ENCODE data around the gene GREB1.
A peak's percentile ranks its signal among the peaks of the same experiment; 100 is the strongest.

GREB1 gene

GRCh38 chr2:11635141-11635540 is 101.3 kb downstream of the GREB1 start:
- DNase-seq (no peak), ATAC-seq (no peak)
- H3K4me3 Mint-ChIP-seq: no peak overlapping the region
- peaks cover 6% of the 10 kb centered on the region for H3K27me3 Mint-ChIP-seq
- H3K4me1 Mint-ChIP-seq: no peaks in the 10 kb centered on the region
- H3K9me3 Mint-ChIP-seq: no peaks in the 10 kb centered on the region
- no peak overlapping the region for H3K27ac Mint-ChIP-seq

GRCh38 chr2:11636593-11637295 is 102.9 kb downstream of the GREB1 start:
- no peaks in the 10 kb centered on the region for H3K9me3 Mint-ChIP-seq
- no peak overlapping the region for H3K4me3 Mint-ChIP-seq
- no peak for DNase-seq
- H3K27ac Mint-ChIP-seq: peak overlapping the region in 1 of 2 donors; percentile 20
- peak; percentile 53 for ATAC-seq
- H3K27me3 Mint-ChIP-seq: peaks cover 6% of the 10 kb centered on the region
- no peaks in the 10 kb centered on the region for H3K4me1 Mint-ChIP-seq

DNA sequence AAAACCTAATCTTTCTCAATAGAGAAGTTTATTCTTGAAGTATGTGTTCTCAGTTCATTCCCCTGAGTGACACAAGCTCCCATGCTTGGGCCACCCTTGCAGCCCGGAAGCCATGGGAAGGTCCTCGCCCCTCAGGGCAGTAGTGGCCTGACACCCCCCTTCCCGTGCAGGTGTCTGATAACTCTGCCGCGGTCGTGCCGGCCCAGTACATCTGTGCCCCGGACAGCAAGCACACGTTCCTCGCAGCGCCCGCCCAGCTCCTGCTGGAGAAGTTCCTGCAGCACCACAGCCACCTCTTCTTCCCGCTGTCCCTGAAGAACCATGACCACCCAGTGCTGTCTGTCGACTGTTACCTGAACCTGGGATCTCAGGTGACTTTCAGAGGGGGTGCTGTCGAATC is 103.7 kb downstream of the GREB1 start:
- no peak for DNase-seq
- Mint-ChIP-seq H3K4me3 (no peak overlapping the region), H3K27ac (no peak overlapping the region), H3K27me3 (peaks cover 6% of the 10 kb centered on the region), H3K9me3 (no peaks in the 10 kb centered on the region), H3K4me1 (no peaks in the 10 kb centered on the region)
- no peak for ATAC-seq

DNA sequence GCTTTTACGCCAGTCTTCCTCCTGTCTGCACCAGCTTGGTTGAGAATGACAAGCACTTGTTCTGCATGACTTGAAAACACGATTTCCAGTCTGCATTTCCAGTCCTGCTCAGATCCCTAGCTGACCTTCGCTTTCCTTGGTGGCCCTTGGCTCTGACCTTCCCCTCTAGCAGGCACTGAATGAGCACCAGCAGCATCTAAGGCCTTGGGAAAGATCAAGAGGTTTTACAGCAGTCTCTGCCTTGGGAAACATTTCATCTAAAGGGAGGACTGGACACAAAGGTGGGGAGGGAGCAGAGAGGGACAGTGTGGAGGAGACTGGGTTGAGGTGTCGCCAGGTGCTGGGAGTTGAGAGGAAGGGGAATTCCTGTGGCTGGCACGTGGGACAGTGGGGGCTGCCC is 105.7 kb downstream of the GREB1 start:
- Mint-ChIP-seq H3K27me3 (peaks cover 6% of the 10 kb centered on the region), H3K9me3 (no peaks in the 10 kb centered on the region), H3K4me1 (no peaks in the 10 kb centered on the region), H3K27ac (peak overlapping the region in 1 of 2 donors; percentile 28), H3K4me3 (no peak overlapping the region)
- no peak for DNase-seq
- ATAC-seq: no peak

GRCh38 chr2:11640132-11640531 is 106.3 kb downstream of the GREB1 start:
- ATAC-seq (no peak), DNase-seq (no peak)
- Mint-ChIP-seq H3K9me3 (no peaks in the 10 kb centered on the region), H3K4me1 (no peaks in the 10 kb centered on the region), H3K27me3 (peaks cover 6% of the 10 kb centered on the region), H3K4me3 (no peak overlapping the region), H3K27ac (no peak overlapping the region)

DNA sequence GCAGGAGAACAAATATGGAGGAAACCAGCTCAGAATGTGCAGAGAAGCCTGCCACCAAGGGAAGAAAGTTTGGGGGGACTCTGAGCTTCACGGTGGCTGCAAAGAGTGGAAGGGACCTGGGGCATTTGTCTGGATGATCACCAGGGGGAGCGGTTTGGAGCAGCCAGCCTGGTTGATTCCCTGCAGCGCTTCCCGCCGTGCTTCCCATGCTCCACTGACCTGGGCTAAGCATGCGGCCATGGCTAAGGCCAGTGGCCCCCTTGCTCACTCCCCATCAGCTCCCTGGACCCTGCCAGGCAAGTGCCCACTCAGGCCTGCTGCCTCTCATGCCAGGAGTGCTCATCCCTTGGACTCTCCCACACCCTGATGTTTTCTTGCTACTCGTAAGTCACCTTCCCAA is 109.1 kb downstream of the GREB1 start:
- Mint-ChIP-seq H3K4me3 (no peak overlapping the region), H3K9me3 (no peaks in the 10 kb centered on the region), H3K4me1 (no peaks in the 10 kb centered on the region), H3K27ac (no peak overlapping the region), H3K27me3 (peaks cover 6% of the 10 kb centered on the region)
- DNase-seq (no peak), ATAC-seq (no peak)

DNA sequence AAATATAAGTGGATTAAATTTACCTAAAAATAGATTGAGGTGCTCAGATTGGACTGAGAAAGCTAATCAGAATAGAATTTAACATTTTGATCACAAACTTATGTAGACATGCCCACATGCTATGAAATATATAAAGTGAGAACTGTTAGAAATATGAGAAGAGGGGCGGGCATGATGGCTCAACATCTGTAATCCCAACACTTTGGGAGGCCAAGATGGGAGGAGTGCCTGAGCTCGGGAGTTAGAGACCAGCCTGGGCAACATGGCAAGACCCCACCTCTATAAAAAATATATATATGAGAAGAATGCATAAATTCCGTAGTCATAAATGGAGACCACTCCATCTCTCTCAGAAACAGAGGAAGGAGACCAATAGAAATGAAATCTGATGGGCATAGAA is 110.4 kb downstream of the GREB1 start:
- Mint-ChIP-seq H3K4me1 (no peaks in the 10 kb centered on the region), H3K9me3 (no peaks in the 10 kb centered on the region), H3K27ac (no peak overlapping the region), H3K4me3 (no peak overlapping the region), H3K27me3 (peaks cover 19% of the 10 kb centered on the region)
- DNase-seq (no peak), ATAC-seq (no peak)

GRCh38 chr2:11646530-11646929 is 112.7 kb downstream of the GREB1 start:
- ATAC-seq (no peak), DNase-seq (no peak)
- H3K4me1 Mint-ChIP-seq: no peaks in the 10 kb centered on the region
- H3K9me3 Mint-ChIP-seq: no peaks in the 10 kb centered on the region
- H3K27me3 Mint-ChIP-seq: peaks cover 23% of the 10 kb centered on the region
- H3K27ac Mint-ChIP-seq: no peak overlapping the region
- no peak overlapping the region for H3K4me3 Mint-ChIP-seq

GRCh38 chr2:11647834-11648600 is 114.2 kb downstream of the GREB1 start:
- Mint-ChIP-seq H3K9me3 (no peaks in the 10 kb centered on the region), H3K27ac (no peak overlapping the region), H3K4me1 (no peaks in the 10 kb centered on the region), H3K27me3 (peaks cover 27% of the 10 kb centered on the region), H3K4me3 (no peak overlapping the region)
- DNase-seq (no peak), ATAC-seq (no peak)

DNA sequence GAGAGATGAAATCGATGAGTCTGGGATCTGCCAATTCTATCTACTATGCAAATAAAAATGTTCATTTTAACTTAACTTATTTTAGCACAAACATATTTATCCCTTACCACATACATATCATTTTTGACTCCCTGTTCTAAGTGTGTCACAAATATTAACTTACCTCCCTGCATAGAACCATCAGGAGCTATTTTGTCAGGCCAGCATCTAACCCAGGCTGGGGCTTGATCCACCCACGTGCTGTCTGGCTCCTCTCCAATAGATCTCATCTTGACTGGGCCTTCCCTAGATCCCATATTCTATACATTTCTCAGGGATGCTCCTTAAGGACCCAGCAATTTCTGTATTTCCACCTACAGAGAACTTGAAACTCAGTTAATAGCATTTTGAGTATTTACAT is 115.2 kb downstream of the GREB1 start:
- no peak for DNase-seq
- Mint-ChIP-seq H3K27ac (no peak overlapping the region), H3K9me3 (no peaks in the 10 kb centered on the region)

DNA sequence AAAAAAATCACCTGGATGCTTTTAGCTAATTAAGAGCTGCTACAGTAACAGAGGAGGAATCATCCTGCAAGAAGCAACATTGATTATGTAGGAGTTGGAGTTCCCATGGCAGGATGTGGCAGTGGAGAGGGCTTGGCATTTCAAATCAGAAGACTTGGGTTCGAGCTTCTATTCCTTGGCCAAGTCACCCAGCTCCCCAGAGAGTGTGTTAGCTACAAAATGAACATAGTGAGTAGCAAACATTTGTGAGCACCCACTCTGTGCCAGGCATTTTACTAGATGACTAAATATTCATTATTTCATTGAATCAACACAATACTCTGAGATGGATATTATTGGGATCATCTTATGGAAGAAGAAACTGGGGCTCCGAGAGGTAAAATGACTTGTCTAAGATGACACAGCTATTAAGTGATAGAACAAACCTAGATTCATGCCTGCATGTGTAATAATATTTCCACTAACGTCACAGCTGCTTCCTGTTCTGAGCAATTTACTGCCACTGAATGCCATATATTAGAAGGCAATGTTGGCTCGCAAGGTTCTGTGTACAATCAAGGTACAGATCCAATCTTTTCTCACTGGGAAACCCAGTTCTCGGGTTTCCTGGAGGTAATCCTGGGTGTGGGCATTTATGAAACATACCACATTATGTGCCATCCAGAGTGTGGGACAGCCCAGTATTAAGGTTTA is 118.2 kb downstream of the GREB1 start:
- H3K27ac Mint-ChIP-seq: no peak overlapping the region
- no peak overlapping the region for H3K4me3 Mint-ChIP-seq
- no peaks in the 10 kb centered on the region for H3K4me1 Mint-ChIP-seq
- no peaks in the 10 kb centered on the region for H3K9me3 Mint-ChIP-seq
- ATAC-seq (no peak), DNase-seq (no peak)
- H3K27me3 Mint-ChIP-seq: peaks cover 29% of the 10 kb centered on the region

More for the DNA sequence above, 115.2 kb downstream of the GREB1 start:
- no peaks in the 10 kb centered on the region for H3K4me1 Mint-ChIP-seq
- H3K27me3 Mint-ChIP-seq: peaks cover 29% of the 10 kb centered on the region
- ATAC-seq: no peak
- H3K4me3 Mint-ChIP-seq: no peak overlapping the region

DNA sequence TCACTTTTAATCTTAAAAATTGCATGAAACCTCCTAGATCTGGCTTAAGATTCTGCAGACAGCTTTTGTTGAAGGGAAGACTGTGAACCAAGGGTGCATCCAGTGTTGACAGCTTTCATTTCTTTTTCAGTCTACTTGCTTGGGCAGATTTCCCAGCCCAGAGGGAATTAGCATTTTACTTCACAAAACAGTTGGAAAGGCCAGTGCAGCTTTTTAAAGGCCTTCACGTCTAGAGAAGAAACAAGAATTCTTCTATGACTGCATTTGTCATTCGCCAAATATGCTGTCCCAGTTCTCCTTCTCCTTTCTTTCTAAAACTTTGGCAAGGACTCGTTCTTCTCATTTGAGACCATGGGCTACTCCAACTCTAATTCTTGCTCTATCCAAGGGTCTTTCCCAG is 118.7 kb downstream of the GREB1 start:
- Mint-ChIP-seq H3K4me3 (no peak overlapping the region), H3K4me1 (no peaks in the 10 kb centered on the region), H3K27ac (no peak overlapping the region), H3K27me3 (peaks cover 33% of the 10 kb centered on the region), H3K9me3 (no peaks in the 10 kb centered on the region)
- ATAC-seq: no peak
- DNase-seq: no peak

- no peaks in the 10 kb centered on the region for H3K9me3 Mint-ChIP-seq
- no peak for ATAC-seq
- H3K27me3 Mint-ChIP-seq: peaks cover 33% of the 10 kb centered on the region
- no peak for DNase-seq
- no peaks in the 10 kb centered on the region for H3K4me1 Mint-ChIP-seq
- no peak overlapping the region for H3K4me3 Mint-ChIP-seq
- no peak overlapping the region for H3K27ac Mint-ChIP-seq
Measured at GRCh38 chr2:11655495-11655894, 121.7 kb downstream of the GREB1 start.

DNA sequence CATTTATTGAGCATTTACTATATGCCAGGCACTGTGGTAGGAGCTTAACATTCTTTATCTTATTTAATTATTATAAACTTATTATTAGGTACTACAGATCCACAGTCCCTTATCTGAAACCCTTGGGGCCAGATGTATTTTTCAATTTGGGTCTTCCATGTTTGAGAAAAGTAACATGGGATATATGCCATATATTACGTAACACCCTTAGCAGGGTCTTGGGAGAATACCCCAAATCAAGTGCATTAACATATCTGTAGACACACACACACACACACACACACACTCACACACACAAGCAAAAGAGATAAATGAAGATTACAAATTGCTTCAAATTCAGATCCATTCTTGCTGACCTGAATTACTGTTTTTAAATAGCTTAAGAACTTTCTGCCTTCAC is 122.4 kb downstream of the GREB1 start:
- Mint-ChIP-seq H3K4me1 (no peaks in the 10 kb centered on the region), H3K27me3 (peaks cover 36% of the 10 kb centered on the region), H3K27ac (no peak overlapping the region), H3K9me3 (no peaks in the 10 kb centered on the region), H3K4me3 (no peak overlapping the region)
- ATAC-seq (no peak), DNase-seq (no peak)

GRCh38 chr2:11656671-11657101 is 122.8 kb downstream of the GREB1 start:
- Mint-ChIP-seq H3K4me3 (no peak overlapping the region), H3K4me1 (no peaks in the 10 kb centered on the region), H3K27me3 (peaks cover 40% of the 10 kb centered on the region), H3K27ac (peak overlapping the region in 1 of 2 donors; percentile 59), H3K9me3 (no peaks in the 10 kb centered on the region)
- no peak for DNase-seq
- ATAC-seq: no peak

DNA sequence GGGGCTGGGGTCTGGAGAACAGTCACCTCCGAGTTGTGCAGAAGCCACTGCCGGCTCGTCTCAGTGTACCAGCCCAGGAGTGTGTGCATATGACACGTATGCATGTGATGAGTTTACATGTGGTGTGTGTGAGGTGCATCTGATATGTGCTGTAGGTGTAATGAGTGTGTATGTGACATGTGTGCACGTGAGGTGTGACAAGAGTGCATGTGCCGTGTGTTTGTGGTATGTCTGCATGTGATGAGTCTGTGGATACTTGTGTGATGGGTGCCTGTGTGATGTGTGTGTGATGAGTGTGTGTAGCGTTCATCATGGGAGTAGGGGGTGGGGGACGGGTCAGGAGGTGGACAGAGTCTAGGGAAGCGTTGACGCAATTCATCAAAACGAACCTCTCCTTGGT is 123.3 kb downstream of the GREB1 start:
- Mint-ChIP-seq H3K27ac (peak overlapping the region in 1 of 2 donors; percentile 59), H3K4me1 (no peaks in the 10 kb centered on the region), H3K27me3 (peaks cover 45% of the 10 kb centered on the region), H3K9me3 (peaks cover 3 to 5% of the 10 kb centered on the region in 2 donors), H3K4me3 (no peak overlapping the region)
- DNase-seq: no peak
- no peak for ATAC-seq
